ENCODE measurements around the gene MRPL51.
"Not testable (repeated sequence)": the region's sequence is repeated elsewhere in the genome, so short reads cannot be mapped to it uniquely, and the experiment has no call there.

Gene MRPL51

GRCh38 chr12:6475233-6475975, 17.7 kb downstream of the MRPL51 start:
- not testable (repeated sequence) for H3K4me1 ChIP-seq (ENCODE audit: control insufficient read depth, insufficient read depth, low read length); H3K9me3 ChIP-seq (ENCODE audit: control insufficient read depth, insufficient read depth, low read depth, low read length); H3K4me3 ChIP-seq (ENCODE audit: low read depth, low read length); H3K27me3 ChIP-seq (ENCODE audit: control insufficient read depth, insufficient read depth, low read length); H3K9ac ChIP-seq (ENCODE audit: low read length); H3K27ac ChIP-seq (ENCODE audit: low read depth, low read length); H3K36me3 ChIP-seq (ENCODE audit: control insufficient read depth, insufficient read depth, low read length)

DNA sequence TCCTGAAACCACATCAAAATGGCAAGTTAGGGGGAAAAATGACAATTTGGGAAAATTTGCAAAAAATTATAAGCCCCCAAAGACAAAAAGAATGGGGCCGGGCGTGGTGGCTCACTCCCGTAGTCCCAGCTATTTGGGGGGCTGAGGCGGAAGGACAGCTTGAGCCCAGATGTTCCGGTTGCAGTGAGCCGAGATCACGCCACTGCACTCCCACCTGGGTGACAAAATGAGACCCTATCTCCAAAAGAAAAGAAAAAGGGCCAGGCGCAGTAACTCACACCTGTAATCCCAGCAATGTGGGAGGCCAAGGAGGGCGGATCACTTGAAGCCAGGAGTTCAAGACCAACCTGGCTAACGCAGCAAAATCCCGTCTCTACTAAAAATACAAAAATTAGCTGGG, 20.6 kb downstream of the MRPL51 start:
- H3K36me3 ChIP-seq (ENCODE audit: control insufficient read depth, insufficient read depth, low read length), result peaks cover 4% of the 10 kb centered on the region; the same call in 1 of the 2 replicates
- peaks cover 9% of the 10 kb centered on the region; the same call in 1 of the 2 replicates for H3K4me1 ChIP-seq (ENCODE audit: control insufficient read depth, insufficient read depth, low read length)
- no peak overlapping the region for H3K27ac ChIP-seq (ENCODE audit: low read depth, low read length)
- H3K27me3 ChIP-seq (ENCODE audit: control insufficient read depth, insufficient read depth, low read length), result no peaks in the 10 kb centered on the region
- H3K9me3 ChIP-seq (ENCODE audit: control insufficient read depth, insufficient read depth, low read depth, low read length), result peaks cover 4% of the 10 kb centered on the region; the same call in 1 of the 2 replicates
- H3K9ac ChIP-seq (ENCODE audit: low read length), result no peak overlapping the region
- no peak overlapping the region for H3K4me3 ChIP-seq (ENCODE audit: low read depth, low read length)

DNA sequence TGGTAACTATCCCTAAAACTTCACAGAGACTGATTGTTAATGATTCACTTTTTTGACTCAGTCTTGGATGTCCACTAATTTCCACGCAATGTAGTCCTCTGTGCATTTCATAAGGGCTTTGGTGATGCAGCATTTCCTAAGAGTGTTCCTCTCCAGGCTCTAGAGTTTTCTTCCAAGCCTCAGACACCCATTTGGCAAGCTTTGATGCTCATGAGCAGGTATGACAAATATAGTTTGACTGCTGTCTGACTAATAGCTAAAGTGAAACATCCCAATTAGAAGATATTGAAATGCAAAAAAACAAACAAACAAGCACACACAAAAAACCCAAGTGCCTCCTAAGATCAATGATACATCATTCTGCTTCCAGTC, 21.1 kb downstream of the MRPL51 start:
- H3K36me3 ChIP-seq (ENCODE audit: control insufficient read depth, insufficient read depth, low read length), result peaks cover 4% of the 10 kb centered on the region; the same call in 1 of the 2 replicates
- no peak overlapping the region for H3K27ac ChIP-seq (ENCODE audit: low read depth, low read length)

DNA sequence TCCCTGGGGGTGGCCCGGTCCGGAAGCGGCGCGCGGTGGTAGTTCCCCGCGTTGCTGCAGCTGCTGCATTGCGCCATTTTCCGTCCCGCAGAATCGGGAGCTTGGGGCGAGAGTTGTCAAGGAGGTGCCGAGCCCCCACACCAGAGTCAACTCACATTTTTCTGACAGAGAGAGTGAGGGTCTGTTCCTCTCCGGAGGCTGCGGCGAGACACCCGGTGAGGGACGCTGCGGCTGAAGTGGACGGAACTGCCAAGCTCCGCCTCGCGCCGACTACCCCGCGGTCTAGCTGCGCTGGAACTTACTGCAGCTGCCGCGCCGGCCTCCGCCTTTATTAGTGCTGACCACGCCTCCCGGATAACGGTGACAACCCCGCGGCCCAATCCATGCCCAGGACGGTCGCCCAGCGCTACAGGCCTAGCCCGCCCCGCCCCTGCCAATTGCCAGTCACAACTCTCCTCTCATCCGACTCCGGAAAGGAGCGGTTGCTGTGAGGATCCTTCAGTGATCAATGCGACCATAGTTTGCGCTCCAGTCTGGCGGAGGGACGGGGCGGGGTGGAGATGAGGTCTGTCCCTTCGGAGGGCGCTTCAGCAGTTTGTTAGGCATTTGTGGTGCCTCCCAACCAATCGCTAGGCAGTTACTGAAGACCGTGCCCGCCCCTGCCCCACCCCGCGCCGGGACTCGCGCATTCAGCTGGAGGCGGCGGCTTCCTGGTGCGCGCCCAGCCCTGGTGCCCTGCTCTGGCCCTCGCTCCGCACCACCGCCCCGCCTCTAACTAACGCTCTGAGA, 22.5 kb downstream of the MRPL51 start, which contains the start of gene VAMP1:
VAMP1 (minus strand) TSS at position 303 of the 789 bp plus-strand sequence; CDS start at position 157, 146 bp downstream.
- H3K9me3 ChIP-seq (ENCODE audit: control insufficient read depth, insufficient read depth, low read depth, low read length), result no peaks in the 10 kb centered on the region; the same call in 1 of the 2 replicates
- peak within 1 kb of the TSS; percentile 84 for H3K4me3 ChIP-seq (ENCODE audit: low read depth, low read length)
- H3K36me3 ChIP-seq (ENCODE audit: control insufficient read depth, insufficient read depth, low read length), result peaks cover 8% of the 10 kb centered on the region
- H3K27ac ChIP-seq (ENCODE audit: low read depth, low read length), result no peak within 1 kb of the TSS
- H3K27me3 ChIP-seq (ENCODE audit: control insufficient read depth, insufficient read depth, low read length), result no peaks in the 10 kb centered on the region
- peak within 1 kb of the TSS; percentile 70 for H3K9ac ChIP-seq (ENCODE audit: low read length)
- H3K4me1 ChIP-seq (ENCODE audit: control insufficient read depth, insufficient read depth, low read length), result peaks cover 9% of the 10 kb centered on the region; the same call in 1 of the 2 replicates

More for the DNA sequence above, 21.1 kb downstream of the MRPL51 start:
- peaks cover 4% of the 10 kb centered on the region; the same call in 1 of the 2 replicates for H3K9me3 ChIP-seq (ENCODE audit: control insufficient read depth, insufficient read depth, low read depth, low read length)
- no peak overlapping the region for H3K9ac ChIP-seq (ENCODE audit: low read length)
- H3K4me3 ChIP-seq (ENCODE audit: low read depth, low read length), result no peak overlapping the region
- H3K27me3 ChIP-seq (ENCODE audit: control insufficient read depth, insufficient read depth, low read length), result no peaks in the 10 kb centered on the region
- peaks cover 9% of the 10 kb centered on the region; the same call in 1 of the 2 replicates for H3K4me1 ChIP-seq (ENCODE audit: control insufficient read depth, insufficient read depth, low read length)

- H3K27ac ChIP-seq (ENCODE audit: low read depth, low read length), result no peak overlapping the region
- peaks cover 9% of the 10 kb centered on the region; the same call in 1 of the 2 replicates for H3K4me1 ChIP-seq (ENCODE audit: control insufficient read depth, insufficient read depth, low read length)
- H3K9ac ChIP-seq (ENCODE audit: low read length), result peak overlapping the region; percentile 70
- H3K36me3 ChIP-seq (ENCODE audit: control insufficient read depth, insufficient read depth, low read length), result peaks cover 11% of the 10 kb centered on the region
- H3K9me3 ChIP-seq (ENCODE audit: control insufficient read depth, insufficient read depth, low read depth, low read length), result no peaks in the 10 kb centered on the region; the same call in 1 of the 2 replicates
- peak overlapping the region; percentile 84 for H3K4me3 ChIP-seq (ENCODE audit: low read depth, low read length)
- H3K27me3 ChIP-seq (ENCODE audit: control insufficient read depth, insufficient read depth, low read length), result no peaks in the 10 kb centered on the region
Observed at GRCh38 chr12:6469609-6470374, 23.3 kb downstream of the MRPL51 start.

DNA sequence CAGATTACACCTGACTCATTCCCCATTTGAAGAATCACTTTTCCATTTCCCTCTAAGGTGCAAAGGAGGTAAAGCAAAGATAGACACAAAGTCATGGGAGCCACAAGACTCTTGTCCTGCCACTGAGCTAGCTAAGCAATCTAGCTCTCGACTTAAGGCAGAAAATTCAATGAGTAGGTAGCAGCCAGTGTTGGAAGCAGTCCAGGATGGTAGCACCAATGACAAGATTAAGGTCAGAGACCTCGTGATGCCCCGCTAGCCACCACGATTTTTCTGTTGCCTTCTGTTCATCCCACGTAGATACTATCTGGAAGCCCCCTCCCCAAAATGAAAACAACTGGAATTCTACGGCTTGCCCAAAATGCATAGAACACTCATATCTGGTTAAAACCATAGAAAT, 24.0 kb downstream of the MRPL51 start:
- no peaks in the 10 kb centered on the region; the same call in 1 of the 2 replicates for H3K9me3 ChIP-seq (ENCODE audit: control insufficient read depth, insufficient read depth, low read depth, low read length)
- H3K9ac ChIP-seq (ENCODE audit: low read length), result no peak overlapping the region
- H3K4me3 ChIP-seq (ENCODE audit: low read depth, low read length), result no peak overlapping the region
- no peaks in the 10 kb centered on the region for H3K27me3 ChIP-seq (ENCODE audit: control insufficient read depth, insufficient read depth, low read length)
- H3K36me3 ChIP-seq (ENCODE audit: control insufficient read depth, insufficient read depth, low read length), result peaks cover 18% of the 10 kb centered on the region
- no peak overlapping the region for H3K27ac ChIP-seq (ENCODE audit: low read depth, low read length)
- H3K4me1 ChIP-seq (ENCODE audit: control insufficient read depth, insufficient read depth, low read length), result peaks cover 9% of the 10 kb centered on the region; the same call in 1 of the 2 replicates

- Histone ChIP-seq H3K9ac (ENCODE audit: low read length) (no peak overlapping the region), H3K4me1 (ENCODE audit: control insufficient read depth, insufficient read depth, low read length) (peaks cover 9% of the 10 kb centered on the region; the same call in 1 of the 2 replicates), H3K27ac (ENCODE audit: low read depth, low read length) (no peak overlapping the region), H3K36me3 (ENCODE audit: control insufficient read depth, insufficient read depth, low read length) (peaks cover 27% of the 10 kb centered on the region), H3K27me3 (ENCODE audit: control insufficient read depth, insufficient read depth, low read length) (no peaks in the 10 kb centered on the region), H3K4me3 (ENCODE audit: low read depth, low read length) (no peak overlapping the region), H3K9me3 (ENCODE audit: control insufficient read depth, insufficient read depth, low read depth, low read length) (no peaks in the 10 kb centered on the region; the same call in 1 of the 2 replicates)
Observed at GRCh38 chr12:6468283-6468575, 24.8 kb downstream of the MRPL51 start.

DNA sequence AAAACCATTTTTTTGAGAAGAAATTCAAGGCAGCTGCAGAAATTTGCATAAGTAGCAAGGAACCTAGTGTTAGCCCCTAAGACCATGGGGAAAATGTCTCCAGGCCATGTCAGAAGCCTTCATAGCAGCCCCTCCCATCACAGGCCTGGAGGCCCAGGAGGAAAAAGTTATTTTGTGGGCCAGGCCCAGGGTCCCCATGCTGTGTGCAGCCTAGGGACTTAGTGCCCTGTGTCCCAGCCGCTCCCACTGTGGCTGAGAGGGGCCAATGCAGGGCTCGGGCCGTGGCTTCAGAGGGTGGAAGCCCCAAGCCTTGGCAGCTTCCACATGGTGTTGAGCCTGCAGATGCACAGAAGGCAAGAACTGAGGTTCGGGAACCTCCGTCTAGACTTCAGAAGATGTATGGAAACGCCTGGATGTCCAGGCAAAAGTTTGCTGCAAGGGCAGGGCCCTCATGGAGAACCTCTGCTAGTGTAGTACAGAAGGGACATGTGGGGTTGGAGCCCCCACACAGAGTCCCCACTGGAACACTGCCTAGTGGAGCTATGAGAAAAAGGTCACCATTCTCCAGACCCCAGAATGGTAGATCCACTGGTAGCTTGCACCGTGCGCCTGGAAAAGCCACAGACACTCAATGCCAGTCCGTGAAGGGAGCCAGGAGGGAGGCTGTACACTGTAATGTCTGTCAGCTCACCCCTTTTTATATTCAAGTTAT, 25.3 kb downstream of the MRPL51 start:
- H3K9me3 ChIP-seq (ENCODE audit: control insufficient read depth, insufficient read depth, low read depth, low read length); H3K27me3 ChIP-seq (ENCODE audit: control insufficient read depth, insufficient read depth, low read length); H3K9ac ChIP-seq (ENCODE audit: low read length); H3K27ac ChIP-seq (ENCODE audit: low read depth, low read length); H3K4me1 ChIP-seq (ENCODE audit: control insufficient read depth, insufficient read depth, low read length); H3K4me3 ChIP-seq (ENCODE audit: low read depth, low read length): not testable (repeated sequence)
- peaks cover 31% of the 10 kb centered on the region for H3K36me3 ChIP-seq (ENCODE audit: control insufficient read depth, insufficient read depth, low read length)

GRCh38 chr12:6466751-6467150, 26.3 kb downstream of the MRPL51 start:
- peaks cover 41% of the 10 kb centered on the region for H3K36me3 ChIP-seq (ENCODE audit: control insufficient read depth, insufficient read depth, low read length)
- H3K4me1 ChIP-seq (ENCODE audit: control insufficient read depth, insufficient read depth, low read length); H3K4me3 ChIP-seq (ENCODE audit: low read depth, low read length); H3K9ac ChIP-seq (ENCODE audit: low read length); H3K27ac ChIP-seq (ENCODE audit: low read depth, low read length); H3K27me3 ChIP-seq (ENCODE audit: control insufficient read depth, insufficient read depth, low read length); H3K9me3 ChIP-seq (ENCODE audit: control insufficient read depth, insufficient read depth, low read depth, low read length): not testable (repeated sequence)

- H3K9ac ChIP-seq (ENCODE audit: low read length), result no peak overlapping the region
- H3K27ac ChIP-seq (ENCODE audit: low read depth, low read length), result no peak overlapping the region
- H3K36me3 ChIP-seq (ENCODE audit: control insufficient read depth, insufficient read depth, low read length), result peaks cover 47% of the 10 kb centered on the region
- H3K9me3 ChIP-seq (ENCODE audit: control insufficient read depth, insufficient read depth, low read depth, low read length), result no peaks in the 10 kb centered on the region; the same call in 1 of the 2 replicates
- H3K4me1 ChIP-seq (ENCODE audit: control insufficient read depth, insufficient read depth, low read length), result peaks cover 8% of the 10 kb centered on the region; the same call in 1 of the 2 replicates
- no peaks in the 10 kb centered on the region for H3K27me3 ChIP-seq (ENCODE audit: control insufficient read depth, insufficient read depth, low read length)
- H3K4me3 ChIP-seq (ENCODE audit: low read depth, low read length), result no peak overlapping the region
Observed at GRCh38 chr12:6466184-6466573, 26.9 kb downstream of the MRPL51 start.

All from HUES6 (cell line).